ENCODE data around the gene EN1.

DNA sequence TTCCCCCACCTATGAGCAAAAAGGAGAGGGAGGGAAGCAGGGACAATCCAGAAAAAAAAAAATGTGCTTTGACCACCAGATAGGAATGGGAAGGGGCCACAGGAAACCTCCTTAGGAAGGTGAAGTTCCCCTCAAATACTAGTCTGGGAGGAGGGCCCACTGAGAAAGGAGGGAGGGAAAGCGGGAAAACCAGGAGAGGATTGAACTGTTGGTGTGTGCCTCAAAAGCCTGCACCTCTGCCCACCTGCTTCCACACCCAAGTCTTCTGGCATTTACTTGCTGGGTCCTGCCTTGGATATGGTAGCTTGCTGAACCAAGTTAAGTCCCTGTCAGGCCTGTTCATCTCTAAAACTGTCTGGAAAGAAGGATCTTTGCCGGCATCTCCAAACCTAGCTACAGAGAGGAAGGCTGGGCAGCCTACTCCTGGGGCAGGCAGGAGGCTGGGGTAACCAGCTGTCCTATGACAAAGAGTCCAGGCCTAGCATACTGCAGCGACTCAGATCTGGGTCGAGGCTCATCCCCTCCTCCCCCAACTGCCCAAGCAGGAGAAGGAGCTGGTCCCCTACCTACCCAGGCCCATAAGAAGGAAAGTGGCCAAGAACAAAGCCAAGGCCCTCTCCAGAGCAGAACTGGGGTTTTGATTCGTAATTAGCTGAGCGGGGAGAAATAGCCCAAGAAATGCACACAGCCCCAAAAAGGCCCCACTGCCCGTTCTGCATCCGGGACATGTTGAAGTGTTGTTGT lies 3.0 kb downstream of the EN1 start:
- no peak for TF ChIP-seq CTCF (IDR thresholded peaks at IDR 0.05)
- TF ChIP-seq POLR2A (IDR thresholded peaks at IDR 0.05), result no peak

Data from vagina (tissue), 2 donors.